AG08396 (cell line): ENCODE data around the gene BRAF.
"Not testable (repeated sequence)": the region's sequence is repeated elsewhere in the genome, so short reads cannot be mapped to it uniquely, and the experiment has no call there.

ENCODE experiments used
- DNase-seq: peaks from one replicate; pipeline ENCODE4 v3.0.0; 2012; ENCODE audit warnings: low spot score, mixed read lengths

The BRAF gene

DNA sequence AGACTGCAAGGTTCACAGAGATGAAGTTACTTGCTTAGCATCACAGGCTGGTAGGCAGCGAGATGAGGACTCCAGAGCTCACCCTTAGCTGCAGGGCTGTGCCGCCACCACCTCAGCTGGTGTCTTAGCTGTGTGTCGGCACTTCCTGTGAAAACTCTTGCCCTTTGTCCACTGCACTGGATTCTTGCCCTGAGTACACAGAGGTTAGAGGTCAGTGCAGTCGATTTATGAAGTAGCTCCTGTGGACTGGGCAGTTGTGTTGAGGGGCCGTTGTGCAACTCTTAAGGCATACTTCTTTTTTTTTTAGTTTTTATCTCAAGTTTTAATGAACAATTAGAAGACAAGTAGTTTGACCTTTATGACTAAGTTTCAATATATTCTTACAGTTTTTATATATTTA lies 217.6 kb downstream of the BRAF start:
- no peak for DNase-seq

DNA sequence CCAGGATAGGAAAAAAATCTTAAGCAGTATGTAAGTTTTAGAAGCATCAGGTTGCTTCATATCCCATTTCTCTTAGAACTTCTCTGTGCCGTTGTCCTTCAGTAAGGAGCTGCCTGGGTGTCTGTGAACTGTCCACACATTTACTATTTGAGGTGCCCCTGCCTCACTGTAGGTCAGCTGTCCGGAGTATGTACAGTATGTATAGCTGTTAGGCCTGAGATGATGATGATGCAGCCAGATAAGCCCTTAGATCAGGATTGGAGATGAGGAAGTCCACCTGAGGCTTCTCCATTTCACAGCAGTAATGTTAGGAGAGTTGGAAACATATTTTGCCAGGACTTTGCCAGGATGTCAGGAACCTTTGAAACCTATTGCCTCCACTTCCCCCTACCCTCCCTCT lies 220.5 kb downstream of the BRAF start:
- DNase-seq = no peak

DNA sequence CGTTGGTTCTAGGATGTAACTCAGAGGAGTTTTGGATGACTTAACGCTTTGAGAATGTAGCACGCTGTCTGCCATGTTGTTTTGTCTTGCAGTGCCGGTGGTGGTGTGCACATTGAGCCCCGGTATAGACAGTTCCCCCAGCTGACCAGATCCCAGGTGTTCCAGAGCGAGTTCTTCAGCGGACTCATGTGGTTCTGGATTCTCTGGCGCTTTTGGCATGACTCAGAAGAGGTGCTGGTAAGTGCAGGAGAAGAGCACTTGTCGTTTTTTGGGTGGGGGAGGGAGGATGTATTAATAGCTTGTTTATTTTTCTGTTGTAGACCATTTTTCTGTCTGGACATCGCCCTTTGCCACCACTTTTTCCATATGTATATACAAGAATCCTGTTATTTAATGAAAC lies 222.0 kb downstream of the BRAF start:
- no peak for DNase-seq

DNA sequence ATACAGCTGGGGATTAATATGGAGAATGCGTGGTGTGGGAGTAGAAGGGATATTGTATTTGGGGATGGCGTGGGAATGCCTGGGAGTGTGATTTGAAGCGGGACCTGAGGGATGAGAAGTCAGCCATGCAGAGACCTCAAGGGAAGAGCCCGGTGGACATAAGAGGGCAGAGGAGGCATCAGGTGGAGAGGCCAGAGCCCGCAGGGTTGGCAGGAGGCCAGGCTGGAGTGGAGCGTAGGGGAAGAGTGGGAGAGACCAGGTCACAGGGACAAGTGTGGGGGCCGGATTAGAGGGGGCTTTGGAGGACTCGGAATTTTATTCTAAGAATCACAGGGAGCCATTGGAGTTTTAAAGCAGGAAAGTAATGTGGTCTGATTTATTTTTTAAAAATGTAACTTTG lies 226.3 kb downstream of the BRAF start:
- DNase-seq = no peak

DNA sequence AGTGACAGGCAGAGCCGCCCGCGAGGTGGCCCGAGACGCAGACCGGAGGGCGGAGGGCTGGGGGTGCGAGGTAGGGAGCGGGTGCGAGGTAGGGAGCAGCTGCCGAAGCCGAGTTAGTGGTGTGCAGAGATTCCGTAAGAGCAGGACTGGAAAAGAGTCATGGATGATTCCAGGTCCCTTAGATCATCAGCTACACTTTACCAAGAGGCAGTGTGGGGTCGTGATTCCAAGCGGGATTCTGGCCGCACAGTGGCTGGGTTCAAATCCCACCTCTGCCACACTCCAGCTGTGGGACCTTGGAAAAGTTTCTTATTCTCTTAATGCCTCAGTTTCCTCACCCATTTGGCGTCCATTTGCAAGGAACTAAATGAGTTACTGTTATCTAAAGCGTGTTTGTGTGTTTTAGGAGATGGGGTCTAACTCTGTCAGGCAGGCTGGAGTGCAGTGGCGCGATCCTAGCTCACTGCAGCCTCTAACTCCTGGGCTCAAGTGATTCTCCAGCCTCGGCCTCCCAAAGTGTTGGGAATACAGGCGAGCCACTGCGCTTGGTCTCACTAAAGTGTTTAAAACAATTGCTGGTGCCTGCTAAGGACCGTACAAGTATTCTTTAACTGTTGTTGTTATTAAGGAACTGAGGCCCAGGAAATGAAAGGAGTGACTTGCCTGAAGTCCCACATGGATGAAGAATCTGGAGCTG lies 227.1 kb downstream of the BRAF start:
- DNase-seq = peak; percentile 78

DNA sequence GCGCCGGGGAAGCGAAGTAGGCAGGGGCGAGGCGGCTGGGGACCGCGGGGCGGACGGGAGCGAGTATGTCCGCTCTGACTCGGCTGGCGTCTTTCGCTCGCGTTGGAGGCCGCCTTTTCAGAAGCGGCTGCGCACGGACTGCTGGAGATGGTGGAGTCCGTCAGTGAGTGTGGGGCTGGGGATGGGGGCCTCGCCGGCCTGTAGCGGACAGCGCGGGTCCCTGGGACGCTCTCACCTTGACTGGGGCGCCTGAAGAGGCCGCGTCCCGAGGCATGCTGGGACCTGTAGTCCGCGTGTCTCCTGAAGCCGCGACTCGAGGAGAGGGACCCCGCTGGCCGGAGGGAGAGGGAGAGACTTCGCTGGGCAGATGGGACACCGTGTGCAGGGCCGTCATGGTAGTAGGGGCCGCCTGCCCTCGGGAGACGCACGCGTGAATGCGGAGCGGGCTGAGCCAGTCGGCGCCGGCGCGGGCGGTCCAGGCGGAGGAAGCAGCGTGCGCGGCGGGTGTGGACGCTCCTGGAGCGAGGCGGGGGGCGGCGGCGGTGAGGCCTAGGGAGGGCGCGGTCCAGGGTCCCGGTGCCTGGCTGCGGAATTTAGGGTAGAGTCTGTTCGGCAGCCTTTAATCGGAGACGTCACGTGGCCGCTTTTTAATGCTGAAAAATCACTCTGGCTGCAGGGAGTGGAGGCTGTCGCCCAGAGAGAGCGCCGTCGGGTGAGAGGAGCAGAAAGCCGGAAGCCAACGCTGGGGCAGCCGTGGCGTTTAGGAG lies 227.9 kb downstream of the BRAF start, which contains the start of gene NDUFB2:
Gene NDUFB2, plus strand, starts transcription at position 29 of the 767 bp plus-strand sequence. Its CDS starts 37 bp downstream, at position 66.
- DNase-seq = peak; percentile 87

DNA sequence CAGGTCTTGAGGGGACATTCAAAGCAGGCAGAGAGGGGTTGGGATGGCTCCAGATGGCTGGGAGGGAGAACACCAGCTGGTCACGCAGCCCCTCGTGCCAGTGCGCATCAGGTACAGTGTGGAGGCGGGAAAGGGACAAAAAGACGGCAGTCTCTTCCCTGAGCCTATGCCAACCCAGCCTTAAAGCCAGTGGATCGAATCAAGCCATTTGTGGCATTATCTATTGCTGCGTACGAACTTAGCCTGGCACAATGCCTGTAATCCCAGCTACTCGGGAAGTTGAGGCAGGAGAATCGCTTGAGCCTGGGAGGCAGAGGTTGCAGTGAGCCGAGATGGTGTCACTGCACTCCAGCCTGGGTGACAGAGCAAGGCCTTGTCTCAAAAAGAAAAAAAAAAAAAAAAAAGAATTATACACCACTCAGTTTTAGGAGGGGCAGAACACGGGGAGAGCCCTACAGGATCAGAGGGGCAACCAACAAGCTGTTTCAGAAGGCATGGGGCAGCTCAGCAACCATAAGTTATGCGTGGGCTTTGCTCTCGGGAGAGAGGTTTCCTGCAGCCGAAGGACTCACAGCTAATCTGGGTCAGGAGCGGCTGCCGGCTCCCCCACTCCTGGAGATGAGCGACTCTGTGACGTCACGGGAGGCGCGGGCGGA lies 228.6 kb downstream of the BRAF start:
- peak; percentile 97 for DNase-seq

DNA sequence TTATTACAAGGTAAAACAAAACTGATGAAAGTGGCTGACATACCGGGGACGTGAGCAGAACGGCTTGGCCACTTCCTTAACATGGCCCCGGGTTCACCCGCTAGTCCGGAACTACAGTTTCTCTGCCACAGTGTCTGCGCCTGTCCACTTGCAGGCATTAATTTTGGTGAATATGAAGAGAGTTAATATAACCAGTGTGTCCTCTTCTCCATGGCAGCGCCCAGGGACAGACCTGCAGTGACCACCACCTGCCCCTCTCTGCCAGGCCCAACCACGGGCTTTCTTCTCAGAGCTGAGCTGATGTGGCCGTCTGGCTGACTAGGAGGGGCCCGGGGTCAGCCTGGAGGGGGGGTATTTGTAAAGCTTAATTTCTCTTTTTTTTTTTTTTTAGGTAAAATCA lies 229.3 kb downstream of the BRAF start:
- DNase-seq = no peak

DNA sequence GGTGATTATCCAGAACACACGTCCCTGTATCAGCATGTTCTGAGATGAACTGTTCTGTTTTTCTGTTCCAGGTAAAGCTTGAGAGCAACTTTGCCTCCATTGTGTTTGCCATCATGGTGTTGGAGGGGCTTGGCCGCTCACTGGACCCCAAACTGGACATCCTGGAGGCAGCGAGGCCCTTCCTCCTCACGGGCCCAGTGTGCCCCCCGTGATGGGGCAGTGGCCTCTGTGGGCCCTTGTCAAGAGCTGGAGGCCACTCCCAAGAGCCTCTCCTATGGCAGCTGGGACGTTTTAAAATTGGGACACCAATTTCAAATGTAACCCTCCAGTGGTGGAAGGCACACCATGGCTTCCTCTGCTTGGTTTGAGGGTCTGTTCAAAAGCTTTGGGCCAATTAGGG lies 230.1 kb downstream of the BRAF start:
- DNase-seq = no peak

DNA sequence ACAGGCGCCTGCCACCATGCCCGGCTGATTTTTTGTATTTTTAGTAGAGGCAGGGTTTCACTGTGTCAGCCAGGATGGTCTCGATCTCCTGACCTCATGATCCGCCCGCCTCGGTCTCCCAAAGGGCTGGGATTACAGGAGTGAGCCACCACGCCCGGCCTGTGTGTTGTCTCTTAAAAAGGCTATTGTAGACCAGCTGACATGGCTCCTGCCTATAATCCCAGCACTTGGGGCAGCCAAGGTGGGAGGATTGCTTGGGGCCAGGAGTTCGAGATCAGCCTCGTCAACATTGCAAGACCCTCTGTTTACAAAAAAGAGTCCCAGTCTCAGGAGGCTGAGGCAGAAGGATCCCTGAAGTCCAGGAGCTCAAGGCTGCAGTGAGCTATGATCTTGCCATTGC lies 230.9 kb downstream of the BRAF start:
- DNase-seq = not testable (repeated sequence)

DNA sequence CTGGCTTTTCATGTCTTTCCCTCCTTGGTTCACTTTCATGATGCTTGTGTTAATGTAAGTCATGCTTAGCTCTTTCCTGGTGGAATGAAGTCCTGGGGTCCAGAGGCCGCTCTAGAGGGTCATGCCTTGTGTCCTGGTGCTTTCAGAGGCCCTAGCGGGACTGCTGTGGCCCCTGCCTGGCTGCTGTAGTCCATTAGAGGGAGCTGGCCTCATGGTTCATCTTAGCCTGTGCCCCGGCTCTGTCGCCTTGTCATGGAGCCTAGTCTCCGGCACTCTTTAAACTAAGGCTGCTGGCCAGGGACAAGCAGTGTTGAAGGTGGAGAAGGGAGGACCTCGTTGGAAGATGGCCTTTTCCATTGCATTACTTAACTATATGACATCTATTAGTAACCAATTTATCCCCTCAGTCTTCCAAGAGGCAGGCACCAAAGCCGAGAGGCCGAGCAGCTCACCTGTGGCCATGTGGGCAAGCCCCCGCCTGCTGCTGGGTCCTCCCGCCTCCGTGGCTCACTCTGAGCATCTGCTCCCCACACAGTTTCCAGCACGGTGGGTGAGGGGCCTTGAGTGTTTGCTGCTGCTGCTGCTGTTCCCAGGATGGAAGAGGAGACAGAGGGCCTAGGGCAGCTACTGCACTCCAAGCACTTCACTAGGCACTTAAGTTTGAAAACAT lies 233.2 kb downstream of the BRAF start:
- DNase-seq = no peak

DNA sequence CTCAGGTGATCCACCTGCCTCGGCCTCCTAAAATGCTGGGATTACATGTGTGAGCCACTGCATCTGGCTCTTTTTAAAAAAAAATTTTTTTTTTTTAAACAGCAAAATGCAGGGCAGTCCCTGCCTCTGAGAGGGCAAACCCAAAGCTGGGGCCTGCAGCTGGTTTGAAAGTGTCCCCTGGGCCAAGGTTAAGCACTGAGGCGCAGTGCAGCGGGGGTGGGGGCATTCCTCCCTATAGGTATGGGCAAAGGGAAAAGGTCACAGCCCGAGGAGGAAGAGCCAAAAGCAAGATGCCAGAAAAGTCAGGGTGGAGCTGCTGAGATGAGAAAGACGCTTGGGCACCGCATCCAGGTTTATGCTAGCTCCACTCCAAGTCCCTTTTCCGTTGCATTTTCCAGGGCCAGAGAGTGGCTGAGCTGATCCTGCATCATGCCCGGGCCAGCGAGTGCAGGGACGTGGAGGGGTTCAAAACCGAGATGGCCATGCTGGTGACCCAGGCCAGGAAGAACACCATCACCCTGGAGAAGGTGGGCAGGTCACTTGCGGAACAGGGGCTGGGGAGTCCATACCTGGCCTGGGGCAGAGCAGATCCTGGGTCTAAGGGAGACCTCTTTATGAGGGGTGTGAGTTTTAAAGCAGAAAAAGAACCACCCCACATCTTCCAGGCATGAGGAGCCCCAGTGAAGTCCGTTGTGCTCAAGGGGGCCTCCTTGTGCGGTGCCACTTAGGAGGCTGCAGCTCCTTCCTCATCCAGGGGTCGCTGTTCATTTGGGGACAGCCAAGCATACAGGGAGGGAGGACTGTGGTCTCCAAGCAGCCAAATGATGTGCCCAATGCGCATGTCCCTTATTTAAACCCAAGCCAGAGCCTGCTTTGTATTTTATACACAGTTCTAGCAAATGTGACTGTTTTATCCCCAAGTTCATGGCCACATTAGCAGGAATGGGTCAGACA lies 235.3 kb downstream of the BRAF start:
- no peak for DNase-seq

DNA sequence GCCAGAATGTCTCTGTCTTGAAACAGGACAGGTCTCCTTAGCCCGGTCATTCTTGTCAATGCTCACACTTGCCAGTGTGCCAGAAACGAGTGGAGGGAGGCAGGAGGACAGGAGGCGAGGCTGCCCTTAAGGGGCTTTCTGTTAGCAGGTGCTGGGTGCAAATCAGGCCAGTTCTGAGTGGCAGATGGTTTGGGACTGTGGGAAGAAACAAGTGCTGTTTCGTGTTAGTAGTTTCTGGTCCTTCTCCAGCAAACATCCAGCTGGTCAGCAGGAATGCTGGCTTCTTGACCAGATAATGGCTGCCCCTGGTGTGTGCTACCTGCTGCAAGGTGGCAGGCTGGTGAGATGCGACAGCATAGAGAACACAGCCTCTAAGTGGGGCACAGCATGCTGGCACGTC lies 236.4 kb downstream of the BRAF start:
- DNase-seq = no peak

DNA sequence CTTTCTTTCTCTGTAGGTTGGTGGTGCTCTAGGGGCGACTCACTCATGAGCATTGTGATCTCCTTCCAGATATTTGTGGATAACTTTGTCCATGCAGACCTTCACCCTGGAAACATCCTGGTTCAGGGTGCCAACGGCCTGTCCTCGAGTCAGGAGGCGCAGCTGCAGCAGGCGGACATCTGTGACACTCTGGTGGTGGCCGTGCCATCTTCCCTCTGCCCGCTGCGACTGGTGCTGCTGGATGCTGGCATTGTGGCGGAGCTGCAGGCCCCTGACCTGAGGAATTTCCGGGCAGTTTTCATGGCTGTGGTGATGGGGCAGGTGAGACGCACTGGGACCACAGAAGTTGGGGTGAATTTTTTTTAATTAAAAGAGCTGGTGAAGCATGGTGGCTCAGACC lies 237.8 kb downstream of the BRAF start:
- DNase-seq = no peak

DNA sequence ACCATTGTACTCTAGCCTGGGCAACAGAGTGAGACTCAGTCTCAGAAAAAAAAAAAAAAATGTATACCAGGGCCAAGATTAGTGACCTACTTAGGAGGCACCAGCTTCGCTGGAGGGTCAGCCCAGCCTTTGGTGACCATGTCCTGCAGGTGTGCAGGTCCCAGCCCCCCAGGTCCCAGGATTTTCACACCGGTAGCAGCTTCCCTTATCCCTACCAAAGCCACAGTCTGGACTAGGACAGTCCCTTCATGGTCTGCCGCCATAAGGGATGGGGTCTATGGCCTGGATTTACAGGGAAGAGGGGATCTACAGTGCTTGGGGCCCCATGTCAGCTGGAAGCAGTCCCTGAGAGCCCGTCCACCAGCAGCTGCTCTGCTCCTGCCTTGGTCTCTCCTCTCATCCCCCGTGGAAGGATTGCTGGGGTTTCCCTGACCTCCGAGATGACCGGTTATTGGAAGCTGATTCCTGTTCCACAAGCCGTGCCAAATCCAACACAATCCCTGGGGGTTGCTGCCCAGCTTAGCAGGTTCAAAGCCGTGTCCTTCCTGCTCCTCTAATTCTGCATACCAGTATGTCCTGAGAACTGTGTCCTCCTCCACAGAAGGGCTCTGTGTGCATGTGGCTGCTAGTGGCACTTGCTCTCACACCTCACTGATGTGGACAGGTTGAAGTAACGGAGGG lies 239.2 kb downstream of the BRAF start:
- DNase-seq = no peak

DNA sequence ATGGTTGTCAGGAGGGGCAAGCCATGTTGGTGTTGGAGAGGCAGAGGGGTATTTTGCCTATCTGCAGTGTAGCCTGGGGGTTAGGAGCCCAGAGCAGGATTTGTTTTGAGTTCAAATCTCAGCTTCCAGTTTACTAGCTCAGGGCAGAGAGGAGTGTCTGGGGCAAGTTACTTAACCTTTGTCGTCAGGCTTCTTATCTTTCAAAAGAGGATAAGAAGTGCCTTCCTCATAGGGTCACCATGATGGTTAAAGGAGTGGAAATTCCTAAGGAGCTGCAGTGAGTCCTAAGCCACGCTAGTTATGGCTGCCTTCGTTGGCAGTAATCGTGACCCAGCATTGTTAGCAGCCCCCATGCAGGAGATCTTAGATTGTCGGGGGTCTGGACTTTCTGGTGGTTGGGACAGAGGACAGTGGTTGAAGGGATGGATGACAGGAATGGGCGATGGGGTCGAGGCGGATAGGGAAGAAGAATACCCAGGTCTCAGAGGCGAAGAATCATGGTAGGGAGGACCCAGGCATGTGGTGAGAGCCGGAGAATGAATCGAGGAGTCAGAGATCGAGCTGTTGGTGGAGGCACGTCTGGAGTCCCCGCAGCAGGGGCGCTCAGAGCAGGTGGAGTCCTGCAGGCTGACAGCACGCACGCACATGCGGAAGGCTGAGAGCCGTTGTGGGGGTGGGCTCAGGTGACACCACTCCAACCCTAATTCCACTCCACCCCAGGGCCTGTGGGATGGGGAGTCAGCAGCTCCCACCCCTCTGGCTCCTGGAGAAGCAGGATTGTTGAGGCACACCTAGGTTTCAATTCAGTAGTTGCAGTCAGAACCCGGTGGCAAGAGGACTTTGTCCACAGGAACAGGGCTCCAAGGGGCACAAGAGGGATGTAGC lies 240.4 kb downstream of the BRAF start:
- no peak for DNase-seq

DNA sequence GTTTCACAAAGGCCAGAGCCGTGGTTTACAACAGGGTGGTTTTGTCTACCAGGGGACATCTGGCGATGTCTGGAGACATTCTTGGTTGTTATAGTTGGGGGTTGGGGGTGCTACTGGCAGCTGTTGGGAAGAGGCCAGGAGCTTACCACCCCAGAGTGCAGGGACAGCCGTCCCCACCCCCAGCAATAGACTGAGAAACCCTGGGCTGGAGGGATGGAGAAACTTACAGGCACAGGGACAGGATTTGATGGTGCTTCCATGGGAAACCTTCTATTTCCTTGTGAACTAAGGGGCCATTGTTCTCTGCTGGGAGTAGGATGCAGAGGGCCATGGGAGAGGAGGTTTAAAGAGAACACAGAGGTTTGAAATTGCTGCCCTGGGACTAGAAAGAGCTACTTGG lies 241.1 kb downstream of the BRAF start:
- no peak for DNase-seq

DNA sequence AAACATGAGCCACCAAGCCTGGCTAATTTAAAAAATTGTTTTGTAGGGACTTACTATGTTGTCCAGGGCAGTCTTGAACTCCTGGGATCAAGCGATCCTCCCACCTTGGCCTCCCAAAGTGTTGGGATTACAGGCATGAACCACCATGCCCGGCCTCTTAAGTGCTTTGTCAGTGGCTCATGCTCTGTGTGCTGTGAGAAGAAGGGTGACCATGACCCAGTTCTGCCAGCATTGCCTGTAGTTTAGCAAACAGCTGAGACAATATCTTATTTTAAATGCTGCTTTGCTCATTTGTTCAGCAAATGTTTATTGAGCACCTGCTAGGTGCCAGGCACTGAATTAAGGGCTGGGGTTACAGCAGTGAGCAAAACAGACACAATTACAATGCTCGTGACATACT lies 243.0 kb downstream of the BRAF start:
- DNase-seq = no peak

DNA sequence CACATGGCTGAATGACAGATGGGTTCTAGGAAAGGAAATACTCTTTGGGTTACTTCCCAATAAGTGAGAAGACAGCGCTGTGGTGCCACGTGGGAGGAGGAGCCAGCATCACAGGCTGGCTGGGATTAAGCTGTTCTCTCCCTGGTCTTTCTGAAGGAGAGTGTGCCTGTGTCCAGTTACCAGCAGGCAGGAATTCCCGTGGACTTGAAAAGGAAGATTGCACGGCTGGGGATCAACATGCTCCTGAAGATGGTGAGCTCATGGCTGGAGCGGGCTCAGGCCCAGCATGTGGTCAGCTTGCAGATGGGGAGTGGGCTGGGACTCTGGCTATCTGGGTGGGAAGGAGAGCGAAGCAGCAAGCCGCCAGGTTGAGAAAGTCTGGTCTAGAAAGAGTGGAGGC lies 243.8 kb downstream of the BRAF start:
- no peak for DNase-seq

DNA sequence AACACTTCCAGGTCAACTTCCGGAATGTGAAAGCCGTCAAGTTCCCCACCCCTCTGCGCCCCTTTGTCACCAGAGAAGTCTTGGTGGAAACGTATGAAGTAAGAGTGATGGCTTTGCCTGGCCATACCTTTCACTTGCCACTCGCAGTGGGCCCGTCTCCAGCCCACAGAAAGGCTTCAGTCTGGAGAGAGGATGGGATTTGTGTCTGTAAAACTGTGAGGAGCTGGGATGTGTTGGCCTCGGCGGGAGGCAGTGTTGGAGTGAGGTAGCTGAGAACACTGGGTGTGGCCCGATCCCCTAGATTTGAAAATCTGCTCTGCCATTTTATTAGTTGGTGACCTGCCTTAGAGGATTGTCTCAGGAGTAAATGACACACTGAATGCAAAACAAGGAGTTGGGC lies 245.5 kb downstream of the BRAF start:
- DNase-seq = no peak
